ENCODE results near the gene TANGO6.
"Not testable (repeated sequence)": the region's sequence is repeated elsewhere in the genome, so short reads cannot be mapped to it uniquely, and the experiment has no call there.

Gene TANGO6

GRCh38 chr16:68972013-68972412 lies 128.7 kb downstream of the TANGO6 start:
- DNase-seq (ENCODE audit: low spot score) = no peak

- peak; percentile 41 for DNase-seq (ENCODE audit: low spot score)
These were observed 129.4 kb downstream of the TANGO6 start for GRCh38 chr16:68972720-68973119.

GRCh38 chr16:68973611-68974120 lies 130.3 kb downstream of the TANGO6 start:
- no peak for DNase-seq (ENCODE audit: low spot score)

- no peak for DNase-seq (ENCODE audit: low spot score)
These were observed 135.1 kb downstream of the TANGO6 start for GRCh38 chr16:68978303-68978954.

- DNase-seq (ENCODE audit: low spot score) = no peak
These were observed 137.5 kb downstream of the TANGO6 start for GRCh38 chr16:68980695-68981315.

GRCh38 chr16:68981971-68982370 lies 138.6 kb downstream of the TANGO6 start:
- DNase-seq (ENCODE audit: low spot score) = no peak

- no peak for DNase-seq (ENCODE audit: low spot score)
These were observed 141.1 kb downstream of the TANGO6 start for GRCh38 chr16:68984467-68984866.

- no peak for DNase-seq (ENCODE audit: low spot score)
These were observed 141.9 kb downstream of the TANGO6 start for GRCh38 chr16:68985268-68985667.

- peak; percentile 9 for DNase-seq (ENCODE audit: low spot score)
These were observed 142.5 kb downstream of the TANGO6 start for GRCh38 chr16:68985855-68986254.

GRCh38 chr16:68987734-68988457 lies 144.6 kb downstream of the TANGO6 start:
- DNase-seq (ENCODE audit: low spot score) = no peak

- DNase-seq (ENCODE audit: low spot score) = not testable (repeated sequence)
These were observed 147.0 kb downstream of the TANGO6 start for GRCh38 chr16:68990172-68990845.

- no peak for DNase-seq (ENCODE audit: low spot score)
These were observed 147.7 kb downstream of the TANGO6 start for GRCh38 chr16:68991075-68991474.

GRCh38 chr16:68992521-68992920 lies 149.2 kb downstream of the TANGO6 start:
- DNase-seq (ENCODE audit: low spot score) = peak; percentile 37

- DNase-seq (ENCODE audit: low spot score) = no peak
These were observed 150.1 kb downstream of the TANGO6 start for GRCh38 chr16:68993456-68993855.

GRCh38 chr16:68993885-68994284 lies 150.6 kb downstream of the TANGO6 start:
- peak; percentile 67 for DNase-seq (ENCODE audit: low spot score)

- DNase-seq (ENCODE audit: low spot score) = no peak
These were observed 151.0 kb downstream of the TANGO6 start for GRCh38 chr16:68994324-68994723.

GRCh38 chr16:68995011-68995504 lies 151.7 kb downstream of the TANGO6 start:
- DNase-seq (ENCODE audit: low spot score) = peak; percentile 49

- no peak for DNase-seq (ENCODE audit: low spot score)
These were observed 154.2 kb downstream of the TANGO6 start for GRCh38 chr16:68997564-68997963.

GRCh38 chr16:68999114-68999513 lies 155.8 kb downstream of the TANGO6 start:
- DNase-seq (ENCODE audit: low spot score) = no peak

- DNase-seq (ENCODE audit: low spot score) = no peak
These were observed 160.2 kb downstream of the TANGO6 start for GRCh38 chr16:69003500-69003899.

- no peak for DNase-seq (ENCODE audit: low spot score)
These were observed 162.5 kb downstream of the TANGO6 start for GRCh38 chr16:69005641-69006355.

GRCh38 chr16:69012906-69013305 lies 169.6 kb downstream of the TANGO6 start:
- DNase-seq (ENCODE audit: low spot score) = no peak
